Calu3 (cell line): ENCODE results near the gene GSC2. TPM values are rescaled to one million over a fixed set of nuclear protein-coding genes. Genes with fewer than 3 reads are reported as not detected.

Source experiments
- BruUV-seq: library from RNA; stranded (reverse); fragments of 400-500 nt; replicated peaks from 2 replicates; lab custom pipeline; 2021; lab: Mats Ljungman, UMichigan
- CTCF ChIA-PET: fragments of 300-600 bp; sonication (Branson Sonifier 250); formaldehyde crosslinking; loops from one replicate; lab custom pipeline; 2022; ENCODE audit warnings: antibody characterized with exemption; lab: Charles Lee
- DNase-seq: peaks from one replicate; pipeline ENCODE4 v3.0.0; 2022
- H3K27ac Mint-ChIP-seq: one replicate; pipeline ENCODE4 v1.8.0; 2022; ENCODE audit warnings: mixed read lengths; ENCODE audit not compliant: unreplicated experiment
- H3K27me3 Mint-ChIP-seq: one replicate; pipeline ENCODE4 v1.8.0; 2022; ENCODE audit warnings: mixed read lengths; ENCODE audit not compliant: unreplicated experiment
- H3K36me3 Mint-ChIP-seq: one replicate; pipeline ENCODE4 v1.8.0; 2022; ENCODE audit warnings: mild to moderate bottlenecking, moderate library complexity, mixed read lengths; ENCODE audit not compliant: insufficient read depth, unreplicated experiment
- H3K4me1 Mint-ChIP-seq: one replicate; pipeline ENCODE4 v1.8.0; 2022; ENCODE audit warnings: mild to moderate bottlenecking, low read depth, mixed read lengths; ENCODE audit not compliant: unreplicated experiment
- H3K4me3 Mint-ChIP-seq: one replicate; pipeline ENCODE4 v1.8.0; 2022; ENCODE audit warnings: mild to moderate bottlenecking, low read depth, moderate library complexity, mixed read lengths; ENCODE audit not compliant: unreplicated experiment
- H3K9me3 Mint-ChIP-seq: one replicate; pipeline ENCODE4 v1.8.0; 2022; ENCODE audit warnings: low read depth, mixed read lengths; ENCODE audit not compliant: unreplicated experiment
- CTCF ChIP-seq: fragments of 200-600 bp; IDR thresholded peaks from one replicate; pipeline ENCODE4 v1.8.0; 2022; ENCODE audit warnings: antibody characterized with exemption; ENCODE audit not compliant: unreplicated experiment
- intact Hi-C: fragments of 100-400 bp; cut with micrococcal nuclease; formaldehyde crosslinking; loops from one replicate; pipeline ENCODE4 v1.10.0; 2022; ENCODE audit not compliant: unreplicated experiment
- total RNA-seq: library from RNA; stranded (reverse); gene quantifications from 2 replicates; pipeline ENCODE4 v1.2.3, GENCODE V29; 2022

The GSC2 gene
- total RNA-seq, 1 experiment from 2014 or later: not detected

GRCh38 chr22:19195796-19196731 is 46.0 kb upstream of the GSC2 start:
- H3K9me3 Mint-ChIP-seq: no peaks in the 10 kb centered on the region
- TF ChIP-seq CTCF: no peak
- peaks cover 8% of the 10 kb centered on the region for H3K36me3 Mint-ChIP-seq
- no peak overlapping the region for H3K27ac Mint-ChIP-seq
- no peak overlapping the region for H3K4me3 Mint-ChIP-seq
- no peak for DNase-seq
- H3K4me1 Mint-ChIP-seq: no peaks in the 10 kb centered on the region
- H3K27me3 Mint-ChIP-seq: peaks cover 26% of the 10 kb centered on the region
- BruUV-seq: no TSS peak
- CTCF ChIA-PET: interaction anchor here (1.0 kb wide), 1 partner anchor 9 kb away, joined by 3 read pairs; no protein-coding TSS in a partner anchor
- intact Hi-C loops: no loop called here

GRCh38 chr22:19194766-19195536 is 44.9 kb upstream of the GSC2 start:
- Mint-ChIP-seq H3K9me3 (no peaks in the 10 kb centered on the region), H3K4me1 (no peaks in the 10 kb centered on the region), H3K4me3 (no peak overlapping the region), H3K36me3 (peaks cover 8% of the 10 kb centered on the region), H3K27ac (no peak overlapping the region), H3K27me3 (peaks cover 26% of the 10 kb centered on the region)
- no peak for DNase-seq
- intact Hi-C loops: no loop called here
- CTCF ChIA-PET: no interaction called here
- BruUV-seq: no TSS peak
- no peak for TF ChIP-seq CTCF

- Mint-ChIP-seq H3K4me3 (no peak overlapping the region), H3K4me1 (no peaks in the 10 kb centered on the region), H3K9me3 (no peaks in the 10 kb centered on the region), H3K36me3 (peaks cover 8% of the 10 kb centered on the region), H3K27me3 (peaks cover 22% of the 10 kb centered on the region), H3K27ac (no peak overlapping the region)
- no TSS peak for BruUV-seq
- CTCF ChIA-PET: interaction anchor here (0.6 kb wide), 1 partner anchor 116 kb away, joined by 5 read pairs; no protein-coding TSS in a partner anchor
- TF ChIP-seq CTCF: no peak
- DNase-seq: no peak
- intact Hi-C loops: no loop called here
Measured at GRCh38 chr22:19193879-19194278, 43.8 kb upstream of the GSC2 start.

GRCh38 chr22:19187716-19188563 is 37.8 kb upstream of the GSC2 start:
- H3K9me3 Mint-ChIP-seq: no peaks in the 10 kb centered on the region
- intact Hi-C loops: no loop called here
- CTCF ChIA-PET: interaction anchor here (1.2 kb wide), 1 partner anchor 9 kb away, joined by 3 read pairs; no protein-coding TSS in a partner anchor
- peaks cover 8% of the 10 kb centered on the region for H3K4me1 Mint-ChIP-seq
- no peak overlapping the region for H3K4me3 Mint-ChIP-seq
- peaks cover 13% of the 10 kb centered on the region for H3K27me3 Mint-ChIP-seq
- no peak overlapping the region for H3K27ac Mint-ChIP-seq
- DNase-seq: no peak
- H3K36me3 Mint-ChIP-seq: peaks cover 5% of the 10 kb centered on the region
- TF ChIP-seq CTCF: no peak
- BruUV-seq: no TSS peak
